Measurements from ENCODE around the gene SHC3.

The SHC3 gene

GRCh38 chr9:89168901-89169813, 9.5 kb downstream of the SHC3 start:
- H3K27ac ChIP-seq: no peak overlapping the region
- TF ChIP-seq ZFX (IDR thresholded peaks at IDR 0.05; ENCODE audit: borderline replicate concordance) (no peak), CTCF (IDR thresholded peaks at IDR 0.05) (no peak)

GRCh38 chr9:89167788-89168187, 10.8 kb downstream of the SHC3 start:
- no peak for TF ChIP-seq ZFX (IDR thresholded peaks at IDR 0.05; ENCODE audit: borderline replicate concordance)
- TF ChIP-seq CTCF (IDR thresholded peaks at IDR 0.05): no peak
- no peak overlapping the region for H3K27ac ChIP-seq

GRCh38 chr9:89166852-89167251, 11.8 kb downstream of the SHC3 start:
- TF ChIP-seq ZFX (IDR thresholded peaks at IDR 0.05; ENCODE audit: borderline replicate concordance) (no peak), CTCF (IDR thresholded peaks at IDR 0.05) (no peak)

GRCh38 chr9:89165880-89166279, 12.7 kb downstream of the SHC3 start:
- H3K27ac ChIP-seq: no peak overlapping the region
- TF ChIP-seq CTCF (IDR thresholded peaks at IDR 0.05) (no peak), ZFX (IDR thresholded peaks at IDR 0.05; ENCODE audit: borderline replicate concordance) (no peak)

More at GRCh38 chr9:89166852-89167251, 11.8 kb downstream of the SHC3 start:
- no peak overlapping the region for H3K27ac ChIP-seq

- TF ChIP-seq CTCF (IDR thresholded peaks at IDR 0.05): no peak
- no peak for TF ChIP-seq ZFX (IDR thresholded peaks at IDR 0.05; ENCODE audit: borderline replicate concordance)
- H3K27ac ChIP-seq: no peak overlapping the region
Measured at GRCh38 chr9:89165341-89165740, 13.3 kb downstream of the SHC3 start.

GRCh38 chr9:89161221-89161620, 17.4 kb downstream of the SHC3 start:
- TF ChIP-seq CTCF (IDR thresholded peaks at IDR 0.05) (no peak), ZFX (IDR thresholded peaks at IDR 0.05; ENCODE audit: borderline replicate concordance) (no peak)
- no peak overlapping the region for H3K27ac ChIP-seq

- no peak for TF ChIP-seq ZFX (IDR thresholded peaks at IDR 0.05; ENCODE audit: borderline replicate concordance)
- no peak for TF ChIP-seq CTCF (IDR thresholded peaks at IDR 0.05)
- H3K27ac ChIP-seq: no peak overlapping the region
Measured at GRCh38 chr9:89160806-89161205, 17.8 kb downstream of the SHC3 start.

All from 22Rv1 (cell line).